ENCODE measurements around the gene LRRC27. TPM values are rescaled to one million over a fixed set of nuclear protein-coding genes. Genes with fewer than 3 reads are reported as not detected.

LRRC27 gene
- total and polyA plus RNA-seq, 2 donors (not counting 1 experiment from before 2014, with no cell fraction given): 23.6 to 25.6 TPM

DNA sequence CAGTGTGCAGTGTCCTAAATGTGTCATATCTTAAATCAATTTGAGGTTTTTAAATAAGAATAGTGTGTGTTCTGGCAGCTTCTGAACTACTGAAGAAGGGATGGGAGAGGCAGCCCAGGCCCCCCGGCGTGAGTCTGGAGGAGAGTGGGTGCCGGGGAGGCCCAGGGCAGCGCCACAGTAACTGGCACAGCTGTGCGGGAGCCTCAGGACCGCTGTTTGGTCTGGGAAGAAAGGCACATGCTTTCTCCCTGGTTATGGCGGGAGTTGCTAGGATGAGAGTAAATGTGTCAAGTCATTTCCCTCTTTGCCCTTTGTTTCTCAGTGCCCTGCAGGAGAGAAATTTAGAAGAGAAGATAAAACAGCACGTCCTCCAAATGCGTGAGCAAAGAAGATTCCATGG, 33.1 kb downstream of the LRRC27 start:
- WGBS (ENCODE audit: insufficient coverage): 77% methylated on average over 8 of the region's 9 CpGs

DNA sequence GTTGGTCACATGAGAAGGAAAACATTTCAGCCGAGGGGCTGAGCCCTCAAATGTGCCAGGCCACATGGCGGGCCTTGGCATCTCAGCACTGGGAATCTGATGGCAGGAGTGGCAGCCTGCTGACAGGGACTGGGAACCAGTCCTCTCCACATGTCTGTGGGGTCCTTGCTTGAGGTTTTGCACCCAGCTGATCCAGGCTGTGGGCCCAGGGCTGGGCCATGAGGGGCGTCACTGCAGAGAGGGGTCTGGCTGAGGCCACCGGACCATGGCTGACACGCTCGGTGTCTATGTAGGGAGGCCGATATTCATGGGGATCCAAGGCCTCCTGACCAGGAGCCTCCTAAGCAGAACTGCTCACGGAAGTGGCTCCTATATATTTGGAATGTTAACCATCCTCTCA, 34.0 kb downstream of the LRRC27 start:
- H3K4me1 ChIP-seq (ENCODE audit: control insufficient read depth in 2 of 2, insufficient read depth in 2 of 2, low read length in 2 of 2): no peaks in the 10 kb centered on the region
- peaks cover 0 to 8% (median 0%) of the 10 kb centered on the region in 3 donors for H3K9me3 ChIP-seq (ENCODE audit: control extremely low read depth in 1 of 3, control insufficient read depth in 2 of 3, insufficient read depth in 1 of 3, low read length in 2 of 3)
- H2AFZ ChIP-seq (ENCODE audit: insufficient read depth, low read depth, low read length, poor library complexity, severe bottlenecking): no peak overlapping the region
- no peaks in the 10 kb centered on the region for H3K4me1 Mint-ChIP-seq
- H3K9me3 Mint-ChIP-seq (ENCODE audit: insufficient read depth): no peaks in the 10 kb centered on the region
- no peak overlapping the region for H3K4me3 ChIP-seq (ENCODE audit: control extremely low read depth in 1 of 5, extremely low read depth in 1 of 5, insufficient read depth in 1 of 5, low read depth in 2 of 5, low read length in 4 of 5)
- TF ChIP-seq, protein P1, sequence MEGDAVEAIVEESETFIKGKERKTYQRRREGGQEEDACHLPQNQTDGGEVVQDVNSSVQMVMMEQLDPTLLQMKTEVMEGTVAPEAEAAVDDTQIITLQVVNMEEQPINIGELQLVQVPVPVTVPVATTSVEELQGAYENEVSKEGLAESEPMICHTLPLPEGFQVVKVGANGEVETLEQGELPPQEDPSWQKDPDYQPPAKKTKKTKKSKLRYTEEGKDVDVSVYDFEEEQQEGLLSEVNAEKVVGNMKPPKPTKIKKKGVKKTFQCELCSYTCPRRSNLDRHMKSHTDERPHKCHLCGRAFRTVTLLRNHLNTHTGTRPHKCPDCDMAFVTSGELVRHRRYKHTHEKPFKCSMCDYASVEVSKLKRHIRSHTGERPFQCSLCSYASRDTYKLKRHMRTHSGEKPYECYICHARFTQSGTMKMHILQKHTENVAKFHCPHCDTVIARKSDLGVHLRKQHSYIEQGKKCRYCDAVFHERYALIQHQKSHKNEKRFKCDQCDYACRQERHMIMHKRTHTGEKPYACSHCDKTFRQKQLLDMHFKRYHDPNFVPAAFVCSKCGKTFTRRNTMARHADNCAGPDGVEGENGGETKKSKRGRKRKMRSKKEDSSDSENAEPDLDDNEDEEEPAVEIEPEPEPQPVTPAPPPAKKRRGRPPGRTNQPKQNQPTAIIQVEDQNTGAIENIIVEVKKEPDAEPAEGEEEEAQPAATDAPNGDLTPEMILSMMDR (IDR thresholded peaks at IDR 0.05): no peak
- peaks cover 0 to 6% of the 10 kb centered on the region in 2 experiments for H3K36me3 ChIP-seq (replicated peaks in 1 of 2; ENCODE audit: control extremely low read depth in 1 of 2, control insufficient read depth in 1 of 2, extremely low read depth in 1 of 2, insufficient read depth in 2 of 2, low read length in 1 of 2)
- H4K20me1 ChIP-seq (ENCODE audit: control insufficient read depth, insufficient read depth, low read length, poor library complexity, severe bottlenecking): no peaks in the 10 kb centered on the region
- ATAC-seq (ENCODE audit: low read depth) (no peak), DNase-seq (no peak)
- no peak overlapping the region for H3K9ac ChIP-seq (ENCODE audit: low read length)
- no peaks in the 10 kb centered on the region for H3K27me3 ChIP-seq (replicated peaks in 1 of 4; ENCODE audit: control extremely low read depth in 1 of 4, control insufficient read depth in 3 of 4, insufficient read depth in 4 of 4, low read length in 3 of 4)
- no peaks in the 10 kb centered on the region for H3K27me3 Mint-ChIP-seq
- no peak overlapping the region for H3K4me3 Mint-ChIP-seq
- ChIA-PET POLR2A (no interaction called here), CTCF (no interaction called here)
- H3K4me2 ChIP-seq (replicated peaks; ENCODE audit: low read depth, low read length, poor library complexity, severe bottlenecking): no peak overlapping the region
- 96% methylated on average over 7 of the region's 8 CpGs for WGBS (ENCODE audit: insufficient coverage)
- H3K27ac ChIP-seq (ENCODE audit: low read length in 2 of 2): no peak overlapping the region
- H3K27ac Mint-ChIP-seq: no peak overlapping the region
- intact Hi-C loops (cut with micrococcal nuclease): no loop called here
- no peaks in the 10 kb centered on the region for H3K79me2 ChIP-seq (ENCODE audit: control insufficient read depth, insufficient read depth, low read length)

More for the DNA sequence above, 33.1 kb downstream of the LRRC27 start:
- no peaks in the 10 kb centered on the region for H3K79me2 ChIP-seq (ENCODE audit: control insufficient read depth, insufficient read depth, low read length)
- no peaks in the 10 kb centered on the region for H3K9me3 Mint-ChIP-seq (ENCODE audit: insufficient read depth)
- no peak overlapping the region for H3K27ac ChIP-seq (ENCODE audit: low read length in 2 of 2)
- H3K4me3 Mint-ChIP-seq: no peak overlapping the region
- H3K27me3 Mint-ChIP-seq: no peaks in the 10 kb centered on the region
- H3K4me3 ChIP-seq (ENCODE audit: control extremely low read depth in 1 of 5, extremely low read depth in 1 of 5, insufficient read depth in 1 of 5, low read depth in 2 of 5, low read length in 4 of 5): no peak overlapping the region
- no peaks in the 10 kb centered on the region for H4K20me1 ChIP-seq (ENCODE audit: control insufficient read depth, insufficient read depth, low read length, poor library complexity, severe bottlenecking)
- peaks cover 0 to 6% of the 10 kb centered on the region in 2 experiments for H3K36me3 ChIP-seq (replicated peaks in 1 of 2; ENCODE audit: control extremely low read depth in 1 of 2, control insufficient read depth in 1 of 2, extremely low read depth in 1 of 2, insufficient read depth in 2 of 2, low read length in 1 of 2)
- DNase-seq (no peak), ATAC-seq (ENCODE audit: low read depth) (no peak)
- TF ChIP-seq EZH2 (IDR thresholded peaks at IDR 0.05; ENCODE audit: borderline replicate concordance, insufficient read depth, low read depth, low read length, poor library complexity, severe bottlenecking): no peak
- TF ChIP-seq, protein P1 (IDR thresholded peaks at IDR 0.05): no peak
- H3K4me1 Mint-ChIP-seq: no peaks in the 10 kb centered on the region
- ChIA-PET POLR2A (no interaction called here), CTCF (no interaction called here)
- H2AFZ ChIP-seq (ENCODE audit: insufficient read depth, low read depth, low read length, poor library complexity, severe bottlenecking): no peak overlapping the region
- no peaks in the 10 kb centered on the region for H3K4me1 ChIP-seq (ENCODE audit: control insufficient read depth in 2 of 2, insufficient read depth in 2 of 2, low read length in 2 of 2)
- intact Hi-C loops (cut with micrococcal nuclease): no loop called here
- H3K4me2 ChIP-seq (replicated peaks; ENCODE audit: low read depth, low read length, poor library complexity, severe bottlenecking): no peak overlapping the region
- H3K9ac ChIP-seq (ENCODE audit: low read length): no peak overlapping the region
- H3K27ac Mint-ChIP-seq: no peak overlapping the region
- H3K9me3 ChIP-seq (ENCODE audit: control extremely low read depth in 1 of 3, control insufficient read depth in 2 of 3, insufficient read depth in 1 of 3, low read length in 2 of 3): peaks cover 0 to 7% (median 0%) of the 10 kb centered on the region in 3 donors
- no peaks in the 10 kb centered on the region for H3K27me3 ChIP-seq (replicated peaks in 1 of 4; ENCODE audit: control extremely low read depth in 1 of 4, control insufficient read depth in 3 of 4, insufficient read depth in 4 of 4, low read length in 3 of 4)
